Astrocyte of the cerebellum (primary cell): Measurements from ENCODE around the gene NMRK2.

Source experiments
- DNase-seq: peaks from one replicate; pipeline ENCODE4 v3.0.0-alpha.2; 2011; ENCODE audit warnings: low read depth
- H3K4me3 ChIP-seq: 2 replicates; pipeline ENCODE4 v1.5.1; 2011; ENCODE audit warnings: mild to moderate bottlenecking, low read depth, low read length, moderate library complexity
- in situ Hi-C: cut with HindIII; loops from 2 replicates; pipeline ENCODE4 v1.10.0; 2017; ENCODE audit warnings: low sequenced_read_pairs
- TF ChIP-seq, protein P1 (sequence below): IDR thresholded peaks from 2 replicates; pipeline ENCODE4 v1.5.1; 2012; ENCODE audit warnings: low read length, low read depth, moderate library complexity, mild to moderate bottlenecking; ENCODE audit errors: missing control alignments

NMRK2 gene

DNA sequence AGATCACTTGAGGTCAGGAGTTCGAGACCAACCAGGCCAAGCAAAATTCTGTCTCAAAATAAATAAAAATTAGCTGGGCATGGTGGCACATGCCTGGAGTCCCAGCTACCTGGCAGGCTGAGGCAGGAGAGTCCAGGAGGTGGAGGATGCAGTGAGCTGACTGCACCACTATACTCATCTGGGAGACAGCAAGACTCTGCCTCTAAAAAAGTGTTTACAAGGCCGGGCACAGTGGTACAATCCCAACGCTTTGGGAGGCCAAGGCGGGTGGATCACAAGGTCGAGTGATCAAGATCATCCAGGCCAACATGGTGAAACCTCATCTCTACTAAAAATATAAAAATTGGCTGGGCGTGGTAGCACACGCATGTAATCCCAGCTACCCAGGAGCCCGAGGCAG lies 42.3 kb downstream of the NMRK2 start:
- no peak overlapping the region for H3K4me3 ChIP-seq
- DNase-seq: no peak
- TF ChIP-seq, protein P1, sequence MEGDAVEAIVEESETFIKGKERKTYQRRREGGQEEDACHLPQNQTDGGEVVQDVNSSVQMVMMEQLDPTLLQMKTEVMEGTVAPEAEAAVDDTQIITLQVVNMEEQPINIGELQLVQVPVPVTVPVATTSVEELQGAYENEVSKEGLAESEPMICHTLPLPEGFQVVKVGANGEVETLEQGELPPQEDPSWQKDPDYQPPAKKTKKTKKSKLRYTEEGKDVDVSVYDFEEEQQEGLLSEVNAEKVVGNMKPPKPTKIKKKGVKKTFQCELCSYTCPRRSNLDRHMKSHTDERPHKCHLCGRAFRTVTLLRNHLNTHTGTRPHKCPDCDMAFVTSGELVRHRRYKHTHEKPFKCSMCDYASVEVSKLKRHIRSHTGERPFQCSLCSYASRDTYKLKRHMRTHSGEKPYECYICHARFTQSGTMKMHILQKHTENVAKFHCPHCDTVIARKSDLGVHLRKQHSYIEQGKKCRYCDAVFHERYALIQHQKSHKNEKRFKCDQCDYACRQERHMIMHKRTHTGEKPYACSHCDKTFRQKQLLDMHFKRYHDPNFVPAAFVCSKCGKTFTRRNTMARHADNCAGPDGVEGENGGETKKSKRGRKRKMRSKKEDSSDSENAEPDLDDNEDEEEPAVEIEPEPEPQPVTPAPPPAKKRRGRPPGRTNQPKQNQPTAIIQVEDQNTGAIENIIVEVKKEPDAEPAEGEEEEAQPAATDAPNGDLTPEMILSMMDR: no peak
- in situ Hi-C loops: loop anchor here (25.0 kb wide), 1 partner anchor 237 kb away; no protein-coding TSS in a partner anchor

DNA sequence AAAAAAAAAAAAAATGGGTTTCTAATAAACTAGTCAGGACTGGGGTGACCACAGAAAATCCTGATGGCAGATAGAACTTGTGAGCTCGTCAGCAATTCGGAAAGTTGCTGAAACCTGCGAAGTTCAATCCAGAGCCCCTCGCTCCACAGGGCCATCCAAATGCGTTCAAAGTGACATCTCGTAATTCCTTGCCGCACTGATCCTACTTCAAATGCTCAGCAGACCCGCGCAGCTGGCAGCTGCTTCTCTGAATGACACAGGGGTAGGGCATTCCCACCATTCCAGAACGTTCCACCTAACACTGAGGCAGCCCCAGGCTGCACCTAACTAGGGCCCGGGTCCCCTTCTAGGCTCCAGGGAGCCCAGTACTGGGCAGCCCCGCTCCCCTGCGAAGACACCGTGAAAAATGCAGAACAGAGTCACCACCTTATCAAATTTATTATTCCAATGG lies 42.8 kb downstream of the NMRK2 start:
- in situ Hi-C loops: loop anchor here (25.0 kb wide), 1 partner anchor 237 kb away; no protein-coding TSS in a partner anchor
- H3K4me3 ChIP-seq: no peak overlapping the region
- TF ChIP-seq, protein P1: no peak
- no peak for DNase-seq

DNA sequence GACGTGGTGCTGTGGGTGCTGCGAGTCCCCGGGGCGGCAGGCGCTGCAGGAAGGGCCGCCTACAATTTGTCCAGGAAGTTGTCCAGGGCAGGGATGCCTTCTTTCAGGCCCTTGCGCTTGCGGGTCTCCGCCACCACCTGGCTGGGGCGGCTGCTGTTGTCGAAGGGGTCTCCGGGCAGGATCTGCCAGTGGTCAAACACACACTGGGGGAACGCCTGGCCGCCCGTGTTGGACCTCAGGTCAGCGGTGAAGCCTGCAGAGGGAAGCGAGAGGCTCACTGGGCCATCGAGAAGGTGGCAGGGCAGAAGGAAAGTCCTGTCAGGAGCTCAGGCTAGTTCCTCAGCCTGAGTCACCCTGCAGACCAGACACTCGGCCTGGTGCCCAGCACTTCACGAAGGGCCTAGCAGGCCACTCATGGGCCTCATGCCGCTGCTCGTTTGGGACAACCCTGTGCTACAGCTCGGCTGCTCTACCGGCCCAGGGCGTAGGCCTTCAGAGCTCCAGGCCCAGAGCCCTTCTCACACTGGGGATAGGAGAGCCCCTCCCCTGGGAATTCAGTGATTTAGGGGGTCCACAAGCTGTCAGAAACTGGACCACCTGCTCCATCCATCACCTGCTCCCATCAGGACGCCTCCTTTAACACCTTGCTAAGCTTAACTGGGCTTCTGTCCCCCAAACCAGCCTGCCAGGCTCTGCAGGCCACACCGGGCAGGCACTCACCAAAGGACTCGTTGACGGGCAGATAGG lies 43.8 kb downstream of the NMRK2 start:
- TF ChIP-seq, protein P1: no peak
- no peak for DNase-seq
- in situ Hi-C loops: loop anchor here (25.0 kb wide), 1 partner anchor 236 kb away; no protein-coding TSS in a partner anchor
- no peak overlapping the region for H3K4me3 ChIP-seq

DNA sequence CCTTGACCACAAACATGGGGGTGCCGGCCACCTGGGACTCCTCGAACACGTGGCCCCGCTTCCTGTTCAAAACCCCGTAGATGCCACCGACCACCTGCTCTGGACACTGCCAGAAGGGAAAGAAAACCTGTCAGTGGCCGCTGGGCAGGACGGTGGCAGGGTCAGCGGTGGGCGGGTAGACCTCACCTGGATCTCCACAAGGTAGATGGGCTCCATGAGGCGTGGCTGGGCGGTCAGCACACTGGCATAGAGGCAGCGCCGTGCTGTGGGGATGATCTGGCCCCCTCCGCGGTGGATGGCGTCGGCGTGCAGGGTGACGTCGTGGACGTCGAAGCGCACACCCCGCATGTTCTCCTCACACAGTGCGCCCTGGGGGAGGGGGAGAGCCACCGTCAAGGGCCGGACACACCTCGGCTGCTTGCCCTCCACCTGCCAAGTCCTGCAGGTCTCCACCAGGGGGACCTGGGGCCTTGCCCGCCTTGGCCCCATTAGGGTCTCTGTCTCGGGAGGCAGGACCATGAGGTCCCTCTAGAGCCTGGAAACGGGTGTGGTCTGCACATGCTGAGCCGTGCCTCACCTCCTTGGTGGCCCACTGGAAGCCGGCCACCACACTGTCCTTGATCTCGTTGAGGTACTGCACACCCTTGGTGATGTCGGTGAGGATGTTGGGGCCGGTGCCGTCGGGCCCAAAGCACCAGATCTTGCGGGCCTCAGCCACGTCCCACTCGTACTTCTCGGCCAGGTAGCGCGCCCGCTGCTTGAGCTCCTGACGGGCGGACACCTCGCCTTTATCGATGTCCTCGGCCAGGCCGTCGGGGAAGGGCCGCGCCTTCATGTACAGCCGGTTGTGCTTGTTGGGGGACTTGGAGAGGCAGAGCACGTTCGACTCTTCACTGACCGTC lies 44.6 kb downstream of the NMRK2 start:
- in situ Hi-C loops: loop anchor here (25.0 kb wide), 1 partner anchor 235 kb away; no protein-coding TSS in a partner anchor
- no peak for DNase-seq
- no peak overlapping the region for H3K4me3 ChIP-seq
- TF ChIP-seq, protein P1: peak; percentile 17

DNA sequence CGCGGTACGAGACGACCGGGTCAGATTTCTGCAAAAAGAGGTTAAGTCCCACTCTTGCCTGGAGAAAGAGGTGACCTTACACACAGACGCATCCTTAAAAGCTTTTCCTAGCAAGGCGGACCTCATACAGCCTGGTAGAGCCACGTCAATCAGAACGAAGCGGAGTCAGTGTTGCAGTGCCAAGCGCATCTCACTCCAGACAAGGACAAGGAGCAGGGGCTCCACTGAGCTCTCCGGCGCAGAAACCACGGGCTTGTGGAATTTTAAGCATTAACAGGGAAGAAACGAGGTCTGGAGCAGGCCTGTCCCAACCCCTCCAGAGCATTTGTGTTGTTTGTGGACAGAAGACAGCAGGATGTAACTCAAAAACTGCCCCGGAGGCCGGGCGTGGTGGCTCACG lies 45.3 kb downstream of the NMRK2 start:
- in situ Hi-C loops: loop anchor here (25.0 kb wide), 1 partner anchor 234 kb away; no protein-coding TSS in a partner anchor
- TF ChIP-seq, protein P1: no peak
- no peak overlapping the region for H3K4me3 ChIP-seq

DNA sequence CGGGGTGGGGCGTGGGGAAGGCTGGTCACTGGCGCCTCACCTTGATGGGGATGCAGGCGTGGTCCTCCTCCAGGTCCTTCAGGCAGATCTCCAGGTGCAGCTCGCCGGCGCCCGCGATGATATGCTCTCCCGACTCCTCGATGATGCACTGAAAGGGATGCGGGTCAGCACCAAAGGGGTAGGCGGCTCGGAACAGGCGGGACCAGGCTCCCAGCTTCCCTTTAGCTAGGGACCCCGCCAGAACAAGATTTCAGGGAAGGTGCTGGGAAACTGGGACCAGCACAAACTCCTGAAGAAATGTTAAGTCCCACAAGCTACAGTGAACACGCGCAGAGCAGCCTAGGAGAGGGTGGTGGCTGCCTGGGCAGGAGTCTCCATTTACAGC lies 46.4 kb downstream of the NMRK2 start:
- H3K4me3 ChIP-seq: no peak overlapping the region
- DNase-seq: no peak
- TF ChIP-seq, protein P1: no peak
- in situ Hi-C loops: loop anchor here (25.0 kb wide), 1 partner anchor 233 kb away; no protein-coding TSS in a partner anchor

More for the DNA sequence above, 45.3 kb downstream of the NMRK2 start:
- DNase-seq: no peak
